HG03108 (cell line): ENCODE results near the gene DLG2.

Experiments used
- ATAC-seq: cut with Tn5 transposase; IDR thresholded peaks from one replicate; pipeline ENCODE4 v1.9.1; 2021; ENCODE audit warnings: moderate library complexity; ENCODE audit not compliant: unreplicated experiment

DLG2 gene

DNA sequence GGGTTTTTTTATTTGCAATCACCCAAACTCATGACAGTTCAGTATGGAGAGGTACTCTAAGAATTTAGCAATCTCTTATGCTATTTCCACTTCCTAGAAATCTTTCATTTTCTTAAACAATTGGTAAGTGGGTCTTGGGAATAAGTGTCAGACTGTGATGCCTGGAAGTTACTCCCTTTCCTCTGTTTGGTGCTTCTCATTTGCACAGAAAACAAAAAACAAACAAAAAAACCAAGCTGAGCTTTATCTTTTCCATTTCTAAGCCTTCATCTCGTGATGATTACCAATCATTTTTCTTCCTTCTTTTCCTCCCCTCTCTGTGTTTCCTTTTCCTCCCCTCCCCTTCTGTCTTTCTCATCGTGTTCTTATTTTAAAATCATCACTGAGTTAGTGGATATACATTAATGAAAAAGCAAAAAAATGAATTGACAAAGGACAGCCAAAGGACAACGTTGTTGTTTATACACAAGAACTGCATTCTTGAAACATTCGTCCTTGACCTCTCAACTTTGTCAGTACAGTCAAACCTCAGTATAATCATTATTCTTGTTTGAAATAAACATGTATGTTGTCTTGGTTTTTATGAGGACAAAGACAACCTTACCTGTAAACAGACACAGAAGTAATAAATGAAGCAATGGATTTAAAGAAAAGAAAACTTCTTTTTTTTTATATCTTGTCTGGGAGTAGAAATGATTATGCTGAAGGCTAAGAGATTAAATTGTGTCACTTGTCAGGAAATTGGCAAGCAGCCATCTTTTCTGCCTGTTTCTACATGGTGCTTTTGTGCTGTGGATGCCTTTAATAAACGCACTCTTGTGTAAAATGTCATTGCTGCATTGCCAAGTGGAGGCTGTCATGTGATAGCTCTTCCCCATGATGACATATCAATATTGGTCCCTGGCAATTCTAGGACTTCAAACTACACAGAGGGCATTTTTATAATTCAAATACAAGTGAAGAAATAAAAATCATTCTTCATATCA is 1537.8 kb downstream of the DLG2 start:
- ATAC-seq: no peak

DNA sequence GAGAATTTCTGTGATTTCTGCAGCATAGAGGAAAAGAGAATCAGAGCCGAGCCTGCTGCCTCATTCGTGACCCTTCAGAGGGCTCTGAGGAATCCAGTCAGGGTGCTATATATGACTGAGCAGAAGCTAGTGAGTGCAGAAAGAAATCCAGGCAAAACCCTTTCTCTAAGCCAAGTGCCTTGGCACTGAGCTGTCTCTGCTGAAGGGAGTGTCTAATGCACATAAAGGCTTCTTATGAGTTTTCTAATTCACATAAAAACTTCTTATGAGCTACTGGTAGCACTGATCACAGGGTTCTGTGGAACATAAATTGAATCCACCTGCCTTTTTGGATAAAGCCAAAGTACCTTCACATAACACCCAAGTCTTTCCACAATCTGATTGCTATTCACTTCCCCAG is 1555.3 kb downstream of the DLG2 start:
- no peak for ATAC-seq

DNA sequence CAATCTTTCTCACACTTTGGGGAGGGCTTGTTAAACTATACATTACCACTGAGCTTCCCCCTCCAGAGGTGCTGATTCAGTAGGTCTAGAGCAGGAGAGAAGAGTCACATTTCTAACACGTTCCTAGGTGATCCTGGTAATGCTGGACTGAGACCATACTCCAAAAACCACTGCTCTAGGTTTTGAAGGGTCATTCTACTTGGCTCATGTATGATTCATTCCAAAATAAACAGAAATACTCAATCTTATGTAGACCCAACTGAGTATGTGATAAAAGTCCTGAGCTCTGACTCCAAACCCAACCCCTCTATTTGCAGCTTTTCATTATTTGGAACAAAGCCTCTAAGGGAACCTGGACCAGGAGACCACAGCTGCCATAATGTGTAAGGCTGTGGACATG is 1558.1 kb downstream of the DLG2 start:
- no peak for ATAC-seq

DNA sequence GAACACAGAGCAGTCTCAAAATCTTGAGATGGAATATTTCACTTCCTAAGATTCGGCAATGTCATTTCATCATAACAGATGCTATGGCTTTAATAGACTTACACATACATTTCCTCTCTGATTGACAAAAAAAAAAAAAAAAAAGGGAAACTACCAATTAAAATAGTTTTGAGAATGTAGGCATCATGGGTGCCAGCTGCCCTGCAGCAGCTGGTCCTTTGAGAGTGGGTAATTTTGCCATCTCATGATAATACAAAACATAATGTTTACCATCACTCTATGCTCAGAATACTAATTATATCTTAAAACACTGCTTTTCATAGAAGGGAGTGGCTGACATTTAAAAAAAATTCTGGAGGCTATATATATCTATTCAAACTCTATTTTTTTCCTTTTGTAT is 1565.4 kb downstream of the DLG2 start:
- ATAC-seq: no peak

- ATAC-seq: no peak
These were observed 1570.3 kb downstream of the DLG2 start for GRCh38 chr11:84056653-84057376.

DNA sequence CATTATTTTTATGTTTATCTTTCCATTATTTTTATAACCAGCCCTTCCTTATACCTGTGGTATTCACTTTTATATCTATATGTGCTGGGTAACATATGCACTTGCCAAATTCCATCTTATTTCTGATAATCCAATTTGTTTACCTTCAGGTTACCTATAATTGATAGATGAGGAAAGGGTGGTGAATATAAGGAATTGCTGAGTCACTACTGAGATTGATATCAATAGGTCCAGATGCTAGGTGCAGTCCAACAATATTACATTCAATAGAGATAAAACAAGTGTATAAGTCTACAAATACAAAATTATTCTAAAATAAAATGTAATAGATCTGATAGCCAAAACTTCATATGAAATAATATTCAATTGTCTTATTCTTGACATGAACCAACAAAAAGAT is 1582.0 kb downstream of the DLG2 start:
- no peak for ATAC-seq

DNA sequence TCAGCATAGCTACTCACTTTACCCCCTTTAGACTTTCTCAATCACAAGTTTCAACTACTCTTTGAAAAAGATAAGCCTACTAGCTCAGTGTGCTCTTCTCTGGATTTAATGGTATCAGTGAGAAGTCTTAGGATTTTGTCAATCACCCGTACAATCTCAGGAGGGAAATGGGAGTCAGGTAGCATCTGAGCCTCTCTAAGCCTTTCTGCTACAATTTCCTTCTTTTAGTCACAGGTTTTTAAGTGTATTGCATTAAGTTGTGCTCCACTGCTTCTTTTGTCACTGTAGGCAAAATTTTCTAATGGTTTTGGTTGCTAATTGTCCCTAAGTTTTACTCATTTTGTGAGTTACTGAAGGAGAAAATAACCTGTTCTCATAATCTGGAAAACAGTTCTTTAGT is 1582.4 kb downstream of the DLG2 start:
- ATAC-seq: no peak

DNA sequence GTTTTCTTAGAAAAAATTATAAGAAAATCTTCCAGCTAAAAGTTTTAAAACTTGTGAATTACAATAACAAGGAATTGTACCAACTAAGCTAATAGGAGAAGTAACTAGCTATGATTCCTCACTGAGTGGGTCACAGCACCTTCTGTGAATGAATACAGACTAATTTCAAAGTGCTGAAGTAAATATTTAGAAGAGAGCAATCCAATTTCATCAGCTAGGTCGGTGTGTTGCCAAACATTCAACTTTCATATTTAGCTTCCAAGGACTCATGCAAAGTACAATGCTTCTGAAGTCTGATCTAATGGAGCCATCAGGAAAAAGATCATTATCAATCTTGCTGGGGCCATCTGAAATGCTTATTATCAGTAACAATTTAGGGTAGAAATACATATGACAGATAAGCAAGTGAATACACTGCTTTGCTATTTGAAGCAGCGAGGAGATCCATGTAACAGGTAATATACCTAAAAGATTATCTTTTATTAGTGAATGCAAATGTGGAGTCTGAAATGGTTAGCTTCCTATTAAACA is 1590.4 kb downstream of the DLG2 start:
- ATAC-seq: no peak

DNA sequence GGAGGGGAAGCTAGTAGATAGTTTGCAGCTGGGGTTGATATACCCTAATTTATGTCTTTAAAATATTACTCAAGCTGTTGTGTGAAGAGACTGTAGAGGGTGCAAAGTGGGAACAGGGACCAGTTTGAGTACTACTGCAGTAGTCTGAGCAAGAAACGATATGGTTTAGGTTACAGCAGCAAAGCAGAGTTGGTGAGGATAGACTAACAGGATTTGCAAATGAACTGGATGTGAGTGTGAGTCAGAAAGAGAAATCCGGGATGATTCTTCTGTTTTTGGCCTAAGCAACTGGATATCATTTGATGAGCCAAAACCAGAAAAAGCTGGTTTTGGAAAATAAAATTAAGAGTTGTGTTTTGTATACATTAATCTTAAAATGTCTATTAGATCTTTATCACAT is 1591.5 kb downstream of the DLG2 start:
- ATAC-seq: no peak

DNA sequence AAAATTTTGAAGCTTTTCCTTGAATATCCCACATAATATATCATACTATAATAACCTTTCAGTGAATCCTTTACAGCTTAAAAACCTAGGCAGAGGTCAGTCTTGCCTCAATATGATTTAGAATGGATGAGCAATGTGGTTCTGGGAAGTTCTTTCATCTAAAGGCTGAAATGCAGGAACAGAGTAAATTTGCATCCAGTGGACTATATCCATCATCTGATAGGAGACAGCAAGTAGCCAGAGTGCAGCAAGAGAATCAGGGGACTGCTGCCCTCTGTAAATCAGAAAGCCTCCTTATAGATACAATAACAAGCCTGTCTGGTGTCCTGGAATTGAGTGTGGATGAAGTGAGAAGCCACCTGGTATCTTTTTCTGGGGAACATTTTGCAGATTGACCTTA is 1592.7 kb downstream of the DLG2 start:
- no peak for ATAC-seq

- ATAC-seq: no peak
These were observed 1602.9 kb downstream of the DLG2 start for GRCh38 chr11:84024266-84024665.

DNA sequence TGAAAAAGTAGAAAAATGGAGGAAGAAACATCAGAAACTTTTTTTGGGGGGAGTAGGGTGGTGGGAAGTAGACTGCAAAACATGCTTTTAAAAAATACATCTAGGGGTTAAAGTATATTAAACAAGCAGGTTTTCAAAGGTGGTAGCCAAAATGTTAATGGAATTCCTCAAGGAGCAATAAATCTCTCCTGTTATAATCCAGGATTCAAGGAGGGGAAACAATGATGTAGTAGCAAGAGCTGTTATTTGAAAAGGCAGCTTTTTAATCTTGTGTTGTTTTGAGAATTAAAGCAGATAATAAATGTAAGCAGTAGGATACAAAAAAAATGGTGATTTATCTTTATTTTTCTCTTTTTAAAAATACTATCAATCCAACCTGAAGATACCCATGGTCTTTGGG is 1604.4 kb downstream of the DLG2 start:
- ATAC-seq: no peak

DNA sequence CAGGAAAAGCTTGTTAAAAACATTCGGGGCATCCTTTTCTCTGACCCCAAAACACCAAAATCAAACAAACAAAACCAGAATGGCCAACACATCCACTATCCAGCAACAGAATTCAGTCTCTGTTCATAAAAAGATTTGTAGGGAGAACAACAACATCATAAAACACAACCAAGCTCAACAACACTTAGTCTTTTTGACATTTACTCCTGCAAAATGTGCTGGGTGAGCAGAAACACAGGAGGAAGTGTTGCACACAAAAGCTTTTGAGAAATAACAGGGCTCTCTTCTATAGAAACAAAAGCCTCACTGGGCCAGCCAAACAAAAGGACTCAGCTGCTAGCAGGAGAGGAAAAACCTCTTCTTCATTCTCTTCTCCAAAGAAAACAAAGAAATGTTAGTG is 1604.9 kb downstream of the DLG2 start:
- no peak for ATAC-seq

GRCh38 chr11:84021291-84021690 is 1605.9 kb downstream of the DLG2 start:
- ATAC-seq: no peak

DNA sequence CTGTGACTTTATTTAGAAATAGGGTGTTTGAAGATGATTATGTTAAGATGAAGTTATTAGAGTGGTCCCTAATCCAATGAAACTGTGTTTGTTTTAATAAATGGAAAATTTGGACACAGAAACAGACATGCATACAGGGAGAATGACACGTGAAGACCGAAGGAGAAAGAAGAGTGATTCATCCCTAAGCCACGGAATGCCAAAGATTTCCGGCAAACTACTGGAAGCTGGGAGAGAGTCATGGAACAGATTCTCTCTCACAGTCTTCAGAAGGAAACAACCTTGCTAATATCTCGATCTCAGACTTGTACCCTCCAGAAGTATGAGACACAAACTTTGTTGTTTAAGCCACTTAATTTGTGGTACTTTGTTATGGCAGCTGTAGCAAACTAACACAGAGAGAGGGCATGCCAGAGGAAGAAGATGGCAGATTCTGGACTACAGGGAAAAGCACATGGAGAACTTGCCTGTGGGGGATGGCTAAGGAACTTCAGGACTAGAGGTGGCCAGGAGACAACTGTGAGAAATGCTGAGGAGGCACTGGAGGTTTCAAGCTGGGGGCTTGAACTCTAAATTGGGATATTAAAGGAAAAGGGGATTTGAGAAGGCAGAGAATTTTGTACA is 1607.5 kb downstream of the DLG2 start:
- no peak for ATAC-seq

DNA sequence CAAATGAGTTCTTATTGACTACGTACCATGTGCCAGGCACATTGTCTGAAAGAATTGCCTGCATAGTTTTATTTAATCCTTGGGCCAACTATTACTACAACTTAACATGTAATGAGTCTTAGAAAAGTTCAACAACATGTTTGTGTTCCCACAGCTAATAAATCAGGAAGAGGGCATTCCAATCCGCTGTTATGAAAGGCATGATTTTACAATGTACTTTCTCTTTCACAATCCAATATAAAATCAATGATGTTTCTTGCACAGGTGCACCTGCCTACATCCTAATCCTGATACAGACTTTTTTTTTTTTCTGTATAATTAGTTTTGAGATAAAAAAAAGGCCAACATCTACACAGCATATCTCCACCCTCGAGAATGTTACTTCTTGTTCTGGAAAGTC is 1612.6 kb downstream of the DLG2 start:
- ATAC-seq: no peak

GRCh38 chr11:84012171-84012826 is 1614.8 kb downstream of the DLG2 start:
- no peak for ATAC-seq

DNA sequence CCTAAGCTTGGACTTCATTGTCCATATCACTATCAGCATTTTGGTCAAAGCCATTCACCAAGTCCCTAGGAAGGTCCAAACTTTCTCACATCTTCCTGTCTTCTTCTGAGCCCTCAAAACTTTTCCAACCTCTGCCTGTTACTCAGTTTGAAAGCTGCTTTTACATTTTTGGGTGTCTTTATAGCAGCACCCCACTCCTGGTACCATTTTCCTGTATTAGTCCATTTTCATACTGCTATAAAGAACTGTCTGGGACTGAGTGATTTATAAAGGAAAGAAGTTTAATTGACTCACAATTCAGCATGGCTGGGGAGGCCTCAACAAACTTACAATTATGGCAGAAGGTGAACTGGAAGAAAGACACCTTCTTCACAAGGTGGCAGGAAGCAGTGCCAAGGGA is 1624.0 kb downstream of the DLG2 start:
- no peak for ATAC-seq

DNA sequence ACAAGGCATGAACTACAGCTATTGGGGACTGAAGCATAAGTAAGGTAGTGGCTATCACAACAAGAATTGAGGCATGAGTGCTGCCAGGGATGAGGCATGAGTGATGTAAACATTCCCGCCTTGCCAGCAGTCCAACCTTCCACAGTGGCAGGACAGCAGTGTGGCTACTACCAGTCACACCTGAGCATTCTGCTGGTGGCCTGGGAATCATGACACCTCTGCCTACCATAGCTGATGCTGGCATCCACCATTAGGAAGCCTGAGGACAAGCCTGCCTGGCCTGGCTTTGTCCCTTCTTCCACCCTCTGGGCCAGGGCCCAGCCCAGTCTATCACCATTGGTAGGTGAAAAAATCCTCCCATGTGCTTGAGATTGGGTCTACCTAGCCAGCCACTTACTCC is 1628.2 kb downstream of the DLG2 start:
- no peak for ATAC-seq

DNA sequence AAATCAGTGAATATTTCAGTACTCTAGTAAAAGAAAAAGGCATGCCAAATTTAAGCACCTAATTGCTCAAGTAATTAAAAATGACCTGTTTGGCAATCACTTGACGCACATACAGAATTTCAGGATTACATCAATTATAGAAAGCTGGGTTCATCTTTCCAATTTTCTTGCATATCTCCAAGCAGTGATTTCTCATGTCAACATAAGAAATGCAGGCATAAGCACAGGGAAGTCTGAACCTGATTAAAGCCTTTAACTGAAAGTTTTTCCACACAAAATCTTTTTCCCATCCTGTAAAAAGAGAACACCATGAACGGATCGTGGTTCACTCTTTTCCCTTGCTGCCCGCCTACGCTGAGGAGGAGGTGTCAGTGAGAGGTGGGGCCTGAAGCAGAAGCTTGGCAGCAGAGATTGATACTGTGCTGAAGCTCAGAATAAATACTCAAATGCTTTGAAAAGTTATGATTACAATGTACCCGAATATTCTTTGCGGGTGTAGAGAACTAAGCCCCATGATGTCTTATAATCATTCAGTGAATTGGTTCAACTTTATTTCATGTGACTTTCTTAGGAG is 1636.9 kb downstream of the DLG2 start:
- no peak for ATAC-seq

DNA sequence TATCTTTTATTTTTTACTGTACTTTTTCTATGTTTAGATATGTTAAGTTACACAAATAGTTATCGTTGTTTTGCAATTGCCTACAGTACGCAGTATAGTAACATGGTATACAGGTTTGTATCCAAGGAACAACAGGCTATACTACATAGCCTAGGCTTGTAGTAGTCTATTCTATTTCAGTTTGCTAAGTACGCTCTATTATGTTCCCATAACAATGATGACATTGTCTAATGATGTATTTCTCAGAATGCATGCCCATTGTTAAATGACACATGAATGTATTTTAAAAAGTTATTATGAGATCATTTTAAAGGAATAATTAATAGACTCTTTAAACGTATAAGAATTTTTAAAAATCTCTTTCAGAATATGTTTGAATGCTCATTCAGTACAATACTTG is 1644.3 kb downstream of the DLG2 start:
- no peak for ATAC-seq
